CD4-positive, alpha-beta T cell treated with Interleukin-4 for 1 hour (primary cell): ENCODE results near the gene PHLDA2.

Experiments
- DNase-seq, 2 donors: peaks; one replicate each; pipeline ENCODE4 v3.0.0-alpha.2; 2020 to 2022

PHLDA2 gene

DNA sequence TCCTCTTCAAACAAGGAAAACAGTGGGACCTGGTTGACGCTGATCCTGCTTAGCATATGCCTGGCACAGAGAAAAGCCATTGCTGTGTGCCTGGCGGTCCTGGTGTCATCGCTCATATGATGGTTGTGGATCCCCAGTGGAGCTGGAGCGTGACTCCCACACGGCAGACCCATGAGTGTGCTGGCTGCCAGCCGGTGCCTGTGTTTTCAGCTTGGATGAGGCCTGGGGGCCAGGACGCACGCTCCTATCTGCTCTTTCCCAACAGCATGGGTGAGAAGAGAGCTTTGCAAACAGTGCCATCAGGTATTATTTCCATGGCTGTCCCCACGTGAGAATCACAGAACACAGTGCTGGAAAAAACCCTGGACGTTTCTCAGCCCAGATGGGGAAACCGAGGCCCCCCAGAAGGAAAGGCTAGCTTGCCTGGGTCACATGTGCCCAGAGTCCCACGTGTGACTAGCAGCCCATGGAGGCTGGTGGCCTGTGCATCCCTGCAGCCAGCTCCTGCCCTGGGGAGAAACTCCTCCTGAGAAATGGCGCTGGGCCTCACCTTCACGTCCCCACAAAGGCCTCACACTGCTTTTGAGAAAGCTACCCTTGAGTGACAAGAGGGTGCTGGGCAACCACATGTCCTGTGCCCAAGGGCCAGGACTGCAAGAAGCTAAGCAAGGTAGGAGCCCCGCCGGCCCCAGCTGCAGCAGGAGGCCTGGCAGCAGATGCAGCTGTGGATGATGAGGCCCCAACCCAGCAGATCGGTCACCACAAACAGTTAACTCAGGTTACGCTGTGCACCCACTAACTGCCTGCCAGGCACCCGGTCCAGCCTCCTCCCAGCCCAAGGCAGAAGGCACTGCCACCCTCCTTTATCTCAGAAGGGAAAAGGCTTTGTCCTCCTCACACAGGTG, 47.9 kb downstream of the PHLDA2 start:
- no peak for DNase-seq

DNA sequence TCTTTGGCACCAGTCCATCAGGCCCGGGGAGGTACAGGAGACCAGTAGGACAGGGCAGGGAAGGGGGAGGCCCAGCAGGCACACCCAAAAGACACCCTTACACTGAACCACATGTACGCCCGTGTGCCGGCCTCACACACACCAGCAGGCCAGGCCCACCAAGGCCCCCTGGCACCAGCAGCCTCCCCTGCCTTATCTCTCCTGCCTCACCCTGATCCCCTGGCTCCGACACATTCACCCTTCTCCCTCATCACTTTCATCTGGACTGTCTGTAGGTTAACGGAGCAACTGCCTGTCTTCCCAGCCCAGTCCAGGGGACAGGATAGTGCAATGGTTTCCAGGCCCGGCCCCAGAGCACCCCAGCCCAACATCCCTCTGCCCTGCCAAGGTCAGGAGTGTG, 48.6 kb downstream of the PHLDA2 start:
- no peak for DNase-seq

DNA sequence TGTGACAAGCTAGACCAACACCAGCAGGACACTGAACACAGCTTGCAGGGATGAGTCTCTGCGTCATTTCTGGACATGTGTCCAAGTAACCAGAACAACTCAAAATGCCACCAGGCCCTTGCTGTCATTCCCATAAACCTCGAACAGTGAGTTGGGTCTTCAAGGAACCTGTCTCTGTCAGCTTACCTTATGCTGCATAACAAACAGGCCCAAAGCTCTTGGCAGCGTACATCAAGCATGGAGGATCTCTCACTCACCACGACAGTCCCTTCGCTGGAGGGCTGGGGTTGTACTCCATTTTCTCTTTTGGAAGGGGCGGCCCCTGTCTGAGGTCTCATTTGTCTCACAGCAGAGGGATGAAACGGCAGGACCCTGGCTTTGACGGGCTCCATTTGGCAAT, 50.4 kb downstream of the PHLDA2 start:
- no peak for DNase-seq
